HTERT RPE-1 (cell line): ENCODE data around the gene HINT2.

ENCODE experiments used
- in situ Hi-C: fragments of 300-500 bp; cut with MboI; formaldehyde crosslinking; loops from 4 replicates; pipeline ENCODE4 v1.14.3; 2020; ENCODE audit warnings: low sequenced_read_pairs

Gene HINT2

GRCh38 chr9:35781066-35781465 is 33.8 kb downstream of the HINT2 start:
- in situ Hi-C loops, result no loop called here

GRCh38 chr9:35778496-35778895 is 36.3 kb downstream of the HINT2 start:
- in situ Hi-C loops, result no loop called here

GRCh38 chr9:35776018-35776417 is 38.8 kb downstream of the HINT2 start:
- in situ Hi-C loops, result no loop called here

- in situ Hi-C loops, result no loop called here
Measured at GRCh38 chr9:35774907-35775635, 39.8 kb downstream of the HINT2 start.

GRCh38 chr9:35771943-35772342 is 42.9 kb downstream of the HINT2 start:
- in situ Hi-C loops, result no loop called here

GRCh38 chr9:35771534-35771933 is 43.3 kb downstream of the HINT2 start:
- in situ Hi-C loops, result no loop called here

DNA sequence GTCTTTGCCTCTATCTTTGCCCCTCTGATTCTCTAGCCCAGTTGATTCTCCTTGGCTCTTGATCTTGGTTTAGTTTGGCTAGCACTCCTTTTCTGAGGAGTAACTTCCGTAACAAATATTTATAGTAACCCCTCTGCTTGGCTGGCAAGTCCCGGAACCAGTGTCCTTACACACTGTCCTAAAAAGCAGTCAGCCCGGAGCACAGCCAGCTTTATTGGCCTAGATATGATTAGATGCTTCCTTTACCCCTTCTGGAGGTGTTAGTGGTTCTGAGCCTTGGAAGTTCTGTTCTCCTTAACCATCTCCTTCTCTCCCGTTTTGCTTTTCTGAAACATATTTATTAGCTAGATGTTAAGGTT is 43.8 kb downstream of the HINT2 start:
- in situ Hi-C loops, result no loop called here

GRCh38 chr9:35769763-35770162 is 45.1 kb downstream of the HINT2 start:
- in situ Hi-C loops, result no loop called here

DNA sequence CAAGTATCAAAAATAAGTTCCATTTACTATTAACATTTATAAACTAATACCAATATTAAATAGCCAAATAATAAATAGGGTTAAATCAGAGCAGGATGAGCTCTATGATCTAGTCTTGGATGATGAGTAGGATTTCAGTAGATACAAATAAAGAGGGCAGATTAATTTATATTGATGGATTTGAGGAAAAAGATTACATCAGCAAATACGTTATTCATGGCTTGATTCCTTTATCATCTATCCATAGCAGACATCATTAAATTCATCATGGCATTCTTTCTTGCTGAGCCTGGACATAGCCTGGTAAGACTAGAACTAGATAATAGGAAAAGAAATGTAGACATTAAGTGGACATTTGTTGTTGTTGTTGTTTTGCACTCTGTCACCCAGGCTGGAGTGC is 47.4 kb downstream of the HINT2 start:
- in situ Hi-C loops, result no loop called here

GRCh38 chr9:35766997-35767396 is 47.8 kb downstream of the HINT2 start:
- in situ Hi-C loops, result no loop called here

- in situ Hi-C loops, result no loop called here
Measured at GRCh38 chr9:35763803-35764202, 51.0 kb downstream of the HINT2 start.

DNA sequence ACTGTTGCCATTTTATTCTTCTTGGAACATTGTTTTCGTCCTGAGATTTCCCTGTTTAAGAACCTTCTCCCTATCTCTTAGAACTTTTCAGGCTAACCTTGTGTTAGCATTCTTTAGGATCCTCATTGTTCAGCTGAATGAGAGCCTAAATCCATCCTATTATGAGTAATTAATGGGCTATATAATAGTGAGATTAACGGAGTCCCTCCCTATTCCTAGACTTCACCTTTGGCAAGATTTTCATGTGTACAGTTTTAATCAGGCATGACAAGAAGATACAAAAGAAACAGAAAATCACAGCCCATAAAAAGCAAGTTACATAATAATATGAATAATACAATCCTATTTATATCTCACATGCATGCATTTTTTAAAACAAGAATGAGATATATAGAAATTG is 51.7 kb downstream of the HINT2 start:
- in situ Hi-C loops, result no loop called here
